ENCODE measurements around the gene ANKRD13A. TPM values are rescaled to one million over a fixed set of nuclear protein-coding genes. Genes with fewer than 3 reads are reported as not detected.
A peak's percentile ranks its signal among the peaks of the same experiment; 100 is the strongest.

The ANKRD13A gene
- total and polyA plus RNA-seq, 2 of the 13 experiments (the other 11 are each of a cell fraction or from before 2014, with no cell fraction given), result 34.1 to 41.6 TPM

GRCh38 chr12:110039085-110039807 lies 40.0 kb downstream of the ANKRD13A start (continued):
- TF ChIP-seq ZUFSP (CRISPR knock-in tag; IDR thresholded peaks at IDR 0.05; ENCODE audit: borderline replicate concordance) (no peak), ZNF101 (CRISPR knock-in tag; IDR thresholded peaks at IDR 0.05; ENCODE audit: borderline replicate concordance, low read depth) (no peak), YEATS4 (CRISPR knock-in tag; IDR thresholded peaks at IDR 0.05; ENCODE audit: borderline replicate concordance) (peak; percentile 71; the same call in 1 of the 2 replicates), GATAD2A (CRISPR knock-in tag; IDR thresholded peaks at IDR 0.05) (peak; percentile 96), AKNA (CRISPR knock-in tag; IDR thresholded peaks at IDR 0.05; ENCODE audit: borderline replicate concordance) (no peak), JUN (CRISPR knock-in tag; IDR thresholded peaks at IDR 0.05) (peak; percentile 96), JUNB (CRISPR knock-in tag; IDR thresholded peaks at IDR 0.05; ENCODE audit: borderline replicate concordance) (peak; percentile 90; the same call in 1 of the 2 replicates), ZNF501 (CRISPR knock-in tag; IDR thresholded peaks at IDR 0.05) (peak; percentile 44; the same call in 1 of the 2 replicates), NFIC (IDR thresholded peaks at IDR 0.05; ENCODE audit: low read length) (peak; percentile 82), FOXM1 (CRISPR knock-in tag; IDR thresholded peaks at IDR 0.05) (no peak), ZNF24 (IDR thresholded peaks at IDR 0.05) (no peak), POLR2AphosphoS5 (IDR thresholded peaks at IDR 0.05; ENCODE audit: low read depth, low read length) (no peak), ZNF318 (CRISPR knock-in tag; IDR thresholded peaks at IDR 0.05) (no peak), MBNL3 (CRISPR knock-in tag; conservative IDR thresholded peaks at IDR 0.05) (no peak), ZNF569 (CRISPR knock-in tag; IDR thresholded peaks at IDR 0.05; ENCODE audit: borderline replicate concordance) (no peak)

All from HepG2 (cell line).